T-cell (primary cell): ENCODE measurements around the gene LOXHD1. TPM values are rescaled to one million over a fixed set of nuclear protein-coding genes. Genes with fewer than 3 reads are reported as not detected.

Experiments
- ATAC-seq, 4 experiments: fragments of 200-7000 bp in 3 of 4; fragments of 150-1000 bp in 1 of 4; cut with Tn5 transposase; replicated peaks in 1 of 4; 1 replicate in 3 of 4; 2 replicates in 1 of 4; pipeline ENCODE4 v1.10.0; 2021; ENCODE audit warnings: moderate library complexity in 3 of 4, mild to moderate bottlenecking in 2 of 4, moderate number of reproducible peaks in 1 of 4
- CTCF ChIA-PET, 2 donors: fragments of 300-600 bp; sonication (Branson Sonifier 250); formaldehyde crosslinking; loops; one replicate each; lab custom pipeline; 2022; ENCODE audit warnings: antibody characterized with exemption in 2 of 2; lab: Charles Lee
- POLR2A ChIA-PET, 2 donors: fragments of 300-600 bp; sonication (Branson Sonifier 250); formaldehyde crosslinking; loops; one replicate each; lab custom pipeline; 2022; ENCODE audit warnings: antibody characterized with exemption in 2 of 2; lab: Charles Lee
- DNase-seq, 35 experiments: peaks; one replicate each; pipeline versions ENCODE4 v3.0.0 to v3.0.0-alpha.2; 2013 to 2023
- H3K27ac ChIP-seq: one replicate; pipeline ENCODE4 v1.5.1; 2013; ENCODE audit warnings: low read length
- H3K27me3 ChIP-seq, 2 experiments: replicated peaks in 1 of 2; 1 replicate in 1 of 2; 2 replicates in 1 of 2; pipeline versions ENCODE4 v1.6.1 to v1.7.0; 2013; ENCODE audit warnings: low read length in 1 of 2, mixed read lengths in 1 of 2; ENCODE audit not compliant: control insufficient read depth in 2 of 2, insufficient read depth in 2 of 2; ENCODE audit errors: extremely low read depth in 1 of 2
- H3K36me3 ChIP-seq, 2 donors: 1 replicate in 1 of 2; 2 replicates in 1 of 2; pipeline versions ENCODE4 v1.6.1 to v1.7.0; 2013; ENCODE audit warnings: low read length in 1 of 2; ENCODE audit not compliant: control insufficient read depth in 2 of 2, insufficient read depth in 1 of 2; ENCODE audit errors: extremely low read depth in 1 of 2
- H3K4me1 ChIP-seq, 2 experiments: 1 replicate in 1 of 2; 2 replicates in 1 of 2; pipeline versions ENCODE4 v1.6.1 to v1.7.0; 2013; ENCODE audit warnings: low read length in 2 of 2, mixed read lengths in 1 of 2; ENCODE audit not compliant: insufficient read depth in 2 of 2, control insufficient read depth in 1 of 2; ENCODE audit errors: extremely low read depth in 1 of 2
- H3K4me3 ChIP-seq, 2 donors: 1 replicate in 1 of 2; 2 replicates in 1 of 2; pipeline versions ENCODE4 v1.5.1 to v1.7.0; 2013; ENCODE audit warnings: mild to moderate bottlenecking in 2 of 2, low read length in 1 of 2, moderate library complexity in 1 of 2; ENCODE audit not compliant: control insufficient read depth in 1 of 2; ENCODE audit errors: extremely low read depth in 1 of 2
- H3K9me3 ChIP-seq: 2 replicates; pipeline ENCODE4 v1.7.0; 2013
- H3K27ac Mint-ChIP-seq, 2 donors: one replicate each; pipeline ENCODE4 v1.8.0; 2020 to 2021; ENCODE audit warnings: mild to moderate bottlenecking in 2 of 2, mixed read lengths in 2 of 2
- H3K27me3 Mint-ChIP-seq, 2 donors: one replicate each; pipeline ENCODE4 v1.8.0; 2021 to 2022; ENCODE audit warnings: mixed read lengths in 2 of 2
- H3K36me3 Mint-ChIP-seq: one replicate; pipeline ENCODE4 v1.8.0; 2021; ENCODE audit warnings: mixed read lengths
- H3K4me1 Mint-ChIP-seq, 3 donors: one replicate each; pipeline ENCODE4 v1.8.0; 2020 to 2022; ENCODE audit warnings: mixed read lengths in 3 of 3, mild to moderate bottlenecking in 1 of 3
- H3K4me3 Mint-ChIP-seq, 3 donors: one replicate each; pipeline ENCODE4 v1.8.0; 2020 to 2022; ENCODE audit warnings: mild to moderate bottlenecking in 3 of 3, mixed read lengths in 3 of 3, moderate library complexity in 3 of 3
- H3K9me3 Mint-ChIP-seq, 3 donors: one replicate each; pipeline ENCODE4 v1.8.0; 2020 to 2022; ENCODE audit warnings: mixed read lengths in 3 of 3
- WGBS: methylation state at CpG from one replicate; pipeline ENCODE4 v1.1.5; 2013; ENCODE audit warnings: missing lambda C conversion rate; ENCODE audit not compliant: insufficient coverage; 5-methylcytosine and 5-hydroxymethylcytosine counted together
- total RNA-seq, 35 experiments: library from RNA in 6 of 35; stranded (reverse) in 6 of 35; fragments of 120-200 nt in 1 of 35; gene quantifications; one replicate each; pipeline versions ENCODE4 v1.2.1 to v1.2.4 and lab custom pipeline; 2013 to 2026

LOXHD1 gene
- total RNA-seq, 5 donors from 2014 or later (not counting 1 experiment from before 2014, with no cell fraction given), result 0.07 to 0.21 (median 0.15) TPM; not detected in 1

- ChIA-PET POLR2A (no interaction called here), CTCF (no interaction called here)
- Mint-ChIP-seq H3K4me1 (no peaks in the 10 kb centered on the region), H3K27me3 (peaks cover 10 to 15% of the 10 kb centered on the region in 2 donors), H3K9me3 (peaks cover 0 to 6% (median 4%) of the 10 kb centered on the region in 3 donors), H3K27ac (no peak overlapping the region), H3K4me3 (no peak overlapping the region), H3K36me3 (no peaks in the 10 kb centered on the region)
- H3K4me3 ChIP-seq, result no peak overlapping the region
- no peaks in the 10 kb centered on the region for H3K9me3 ChIP-seq
- H3K27me3 ChIP-seq, result peaks cover 0 to 4% of the 10 kb centered on the region in 2 experiments
- H3K36me3 ChIP-seq, result no peaks in the 10 kb centered on the region
- DNase-seq, result no peak
- H3K27ac ChIP-seq, result no peak overlapping the region
- H3K4me1 ChIP-seq, result no peaks in the 10 kb centered on the region
- no peak for ATAC-seq
Observed at GRCh38 chr18:46696702-46697101, 39.7 kb upstream of the LOXHD1 start.

GRCh38 chr18:46696268-46696667, 39.2 kb upstream of the LOXHD1 start:
- no peaks in the 10 kb centered on the region for H3K36me3 Mint-ChIP-seq
- POLR2A ChIA-PET, result no interaction called here
- H3K4me1 Mint-ChIP-seq, result no peaks in the 10 kb centered on the region
- no peaks in the 10 kb centered on the region for H3K36me3 ChIP-seq
- ATAC-seq (no peak), DNase-seq (no peak)
- H3K9me3 ChIP-seq, result no peaks in the 10 kb centered on the region
- peaks cover 0 to 5% of the 10 kb centered on the region in 2 experiments for H3K27me3 ChIP-seq
- WGBS, result 60% methylated on average over 3 of the region's 3 CpGs
- H3K9me3 Mint-ChIP-seq, result peaks cover 0 to 6% (median 4%) of the 10 kb centered on the region in 3 donors
- H3K4me3 ChIP-seq, result no peak overlapping the region
- no peak overlapping the region for H3K27ac Mint-ChIP-seq
- CTCF ChIA-PET, result no interaction called here
- H3K27me3 Mint-ChIP-seq, result peaks cover 10 to 15% of the 10 kb centered on the region in 2 donors
- H3K4me3 Mint-ChIP-seq, result no peak overlapping the region
- no peaks in the 10 kb centered on the region for H3K4me1 ChIP-seq
- H3K27ac ChIP-seq, result no peak overlapping the region

DNA sequence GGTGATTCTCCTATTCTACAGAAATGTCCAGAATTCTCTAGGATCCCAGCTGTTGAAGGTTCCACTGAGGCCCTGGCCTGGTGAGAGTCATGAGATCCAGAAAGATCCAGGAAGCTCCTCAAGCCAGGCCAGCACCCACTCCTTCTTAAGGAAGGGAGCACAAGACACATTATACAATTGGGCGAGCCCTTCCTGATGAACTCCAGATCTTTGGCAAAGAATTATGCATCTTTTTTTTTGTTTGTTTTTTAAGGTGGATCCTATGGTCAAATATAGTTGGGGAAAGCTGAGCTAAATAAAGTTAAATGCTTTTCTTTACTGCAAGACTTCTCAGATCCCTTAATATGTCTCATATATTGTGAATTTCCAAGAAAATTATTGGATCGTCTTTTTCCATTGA, 37.0 kb upstream of the LOXHD1 start:
- ChIA-PET POLR2A (no interaction called here), CTCF (no interaction called here)
- DNase-seq (no peak), ATAC-seq (no peak)
- H3K27me3 Mint-ChIP-seq, result peaks cover 10 to 15% of the 10 kb centered on the region in 2 donors
- no peaks in the 10 kb centered on the region for H3K4me1 ChIP-seq
- no CpG with 5 or more reads among the region's 2 CpGs for WGBS
- no peaks in the 10 kb centered on the region for H3K36me3 ChIP-seq
- H3K27ac Mint-ChIP-seq, result no peak overlapping the region
- H3K27ac ChIP-seq, result no peak overlapping the region
- H3K9me3 ChIP-seq, result no peaks in the 10 kb centered on the region
- peaks cover 0 to 3% of the 10 kb centered on the region in 2 experiments for H3K27me3 ChIP-seq
- H3K36me3 Mint-ChIP-seq, result no peaks in the 10 kb centered on the region
- H3K4me3 Mint-ChIP-seq, result no peak overlapping the region
- H3K4me1 Mint-ChIP-seq, result no peaks in the 10 kb centered on the region
- peaks cover 0 to 6% (median 4%) of the 10 kb centered on the region in 3 donors for H3K9me3 Mint-ChIP-seq
- no peak overlapping the region for H3K4me3 ChIP-seq

DNA sequence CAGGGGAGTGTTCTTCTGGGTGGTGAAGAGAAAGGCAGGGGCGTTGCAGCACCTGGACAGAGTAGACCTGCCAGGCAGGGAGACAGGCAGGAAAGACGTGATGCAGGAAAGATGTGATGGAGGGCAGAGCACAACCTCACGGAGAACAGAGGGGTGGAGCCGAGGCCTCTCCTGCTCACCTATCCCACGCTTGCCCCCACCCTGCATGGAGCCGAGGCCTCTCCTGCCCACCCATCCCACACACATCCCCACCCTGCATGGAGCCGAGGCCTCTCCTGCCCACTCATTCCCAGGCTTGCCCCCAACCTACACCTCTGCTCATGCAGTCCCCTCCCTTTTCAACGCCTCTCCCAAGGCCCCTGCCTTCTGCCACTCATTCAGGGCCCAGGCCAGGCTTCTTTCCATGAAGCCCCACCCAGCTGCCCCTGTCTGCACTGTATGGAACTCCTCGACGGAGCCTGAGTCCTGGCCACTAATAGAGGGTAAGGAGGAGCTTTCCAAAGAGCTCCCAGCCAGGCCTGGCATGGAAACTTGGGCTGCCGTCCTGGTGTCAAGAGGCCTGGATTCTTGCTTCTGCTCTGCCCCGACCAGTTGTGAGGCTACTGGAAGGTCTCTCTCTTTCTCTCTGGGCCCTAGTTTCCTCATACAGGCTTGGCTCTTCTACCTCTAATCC, 32.0 kb upstream of the LOXHD1 start:
- peaks cover 0 to 6% of the 10 kb centered on the region in 2 experiments for H3K27me3 ChIP-seq
- no peaks in the 10 kb centered on the region for H3K36me3 ChIP-seq
- H3K4me3 Mint-ChIP-seq, result no peak overlapping the region
- ChIA-PET POLR2A (interaction anchor here (0.6 kb wide), 2 partner anchors 36 to 71 kb away, joined by 3 to 5 read pairs; no protein-coding TSS in a partner anchor), CTCF (interaction anchor here in 1 of 2 donors (0.6 kb wide), 1 partner anchor 506 kb away, joined by 6 read pairs; no protein-coding TSS in a partner anchor)
- H3K4me1 Mint-ChIP-seq, result no peaks in the 10 kb centered on the region
- WGBS, result 77% methylated on average over 7 of the region's 12 CpGs
- H3K9me3 Mint-ChIP-seq, result no peaks in the 10 kb centered on the region
- H3K27me3 Mint-ChIP-seq, result peaks cover 6 to 9% of the 10 kb centered on the region in 2 donors
- H3K27ac Mint-ChIP-seq, result no peak overlapping the region
- no peaks in the 10 kb centered on the region for H3K4me1 ChIP-seq
- ATAC-seq, result no peak
- H3K4me3 ChIP-seq, result no peak overlapping the region
- DNase-seq, result no peak
- H3K27ac ChIP-seq, result no peak overlapping the region
- no peaks in the 10 kb centered on the region for H3K9me3 ChIP-seq
- H3K36me3 Mint-ChIP-seq, result no peaks in the 10 kb centered on the region

DNA sequence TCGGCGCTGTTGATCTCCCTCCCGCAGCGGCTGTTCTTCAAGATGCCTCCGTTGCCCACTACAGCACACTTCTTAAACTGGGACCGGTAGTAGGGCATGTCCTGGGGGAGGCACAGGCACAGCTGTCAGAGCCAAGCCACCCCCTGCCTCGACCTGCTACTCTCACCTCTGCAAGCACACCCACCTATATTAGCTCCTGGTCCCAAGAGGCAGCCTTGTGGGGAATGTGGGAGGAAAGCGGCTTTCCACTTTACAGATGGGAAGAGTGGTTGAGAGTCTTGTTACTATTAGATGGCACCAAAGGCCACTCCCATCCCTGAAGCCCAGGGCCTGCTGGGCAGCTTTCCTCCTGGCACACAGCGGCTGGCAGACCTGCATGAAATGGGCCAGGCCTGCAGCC, 29.2 kb upstream of the LOXHD1 start:
- ChIA-PET CTCF (no interaction called here), POLR2A (no interaction called here)
- WGBS, result 95% methylated on average over 2 of the region's 9 CpGs
- Histone ChIP-seq H3K36me3 (no peaks in the 10 kb centered on the region), H3K27ac (no peak overlapping the region), H3K4me1 (no peaks in the 10 kb centered on the region), H3K4me3 (no peak overlapping the region), H3K9me3 (no peaks in the 10 kb centered on the region), H3K27me3 (peaks cover 0 to 5% of the 10 kb centered on the region in 2 experiments)
- no peak overlapping the region for H3K4me3 Mint-ChIP-seq
- ATAC-seq, result no peak
- no peaks in the 10 kb centered on the region for H3K36me3 Mint-ChIP-seq
- no peaks in the 10 kb centered on the region for H3K4me1 Mint-ChIP-seq
- H3K9me3 Mint-ChIP-seq, result no peaks in the 10 kb centered on the region
- DNase-seq, result no peak
- no peak overlapping the region for H3K27ac Mint-ChIP-seq
- H3K27me3 Mint-ChIP-seq, result no peaks in the 10 kb centered on the region

DNA sequence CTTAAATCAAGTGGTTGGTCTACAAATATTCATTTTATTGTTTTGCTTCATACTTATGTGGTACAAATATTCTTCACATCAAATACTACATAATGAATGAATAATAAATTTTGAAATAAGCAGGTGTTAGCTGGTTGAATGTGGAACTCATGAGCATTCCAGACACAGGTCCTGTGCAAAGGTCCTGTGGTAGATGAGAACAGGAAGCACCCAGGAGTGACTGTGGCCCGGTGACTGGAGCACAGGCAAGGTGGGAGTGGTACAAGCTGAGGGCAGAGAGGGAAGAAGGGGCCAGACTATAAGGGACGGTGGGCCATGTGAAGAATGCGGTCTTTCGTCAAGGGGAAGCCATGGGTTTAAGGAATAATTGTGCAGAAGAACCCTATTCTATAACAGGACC, 26.2 kb upstream of the LOXHD1 start:
- Histone ChIP-seq H3K27ac (no peak overlapping the region), H3K4me1 (no peaks in the 10 kb centered on the region), H3K9me3 (no peaks in the 10 kb centered on the region), H3K27me3 (peaks cover 0 to 14% of the 10 kb centered on the region in 2 experiments), H3K4me3 (no peak overlapping the region), H3K36me3 (no peaks in the 10 kb centered on the region)
- WGBS, result 100% methylated on average over 1 of the region's 4 CpGs
- DNase-seq (no peak), ATAC-seq (no peak)
- POLR2A ChIA-PET, result no interaction called here
- Mint-ChIP-seq H3K4me3 (no peak overlapping the region), H3K27me3 (peaks cover 2 to 6% of the 10 kb centered on the region in 2 donors), H3K9me3 (no peaks in the 10 kb centered on the region), H3K36me3 (no peaks in the 10 kb centered on the region), H3K27ac (no peak overlapping the region), H3K4me1 (no peaks in the 10 kb centered on the region)
- CTCF ChIA-PET, result no interaction called here
